HG03103 (cell line): ENCODE measurements around the gene APOC4.
"Not testable (repeated sequence)": the region's sequence is repeated elsewhere in the genome, so short reads cannot be mapped to it uniquely, and the experiment has no call there.

Source experiments
- ATAC-seq: cut with Tn5 transposase; IDR thresholded peaks from one replicate; pipeline ENCODE4 v1.9.1; 2021; ENCODE audit warnings: low read depth; ENCODE audit not compliant: unreplicated experiment

The APOC4 gene

DNA sequence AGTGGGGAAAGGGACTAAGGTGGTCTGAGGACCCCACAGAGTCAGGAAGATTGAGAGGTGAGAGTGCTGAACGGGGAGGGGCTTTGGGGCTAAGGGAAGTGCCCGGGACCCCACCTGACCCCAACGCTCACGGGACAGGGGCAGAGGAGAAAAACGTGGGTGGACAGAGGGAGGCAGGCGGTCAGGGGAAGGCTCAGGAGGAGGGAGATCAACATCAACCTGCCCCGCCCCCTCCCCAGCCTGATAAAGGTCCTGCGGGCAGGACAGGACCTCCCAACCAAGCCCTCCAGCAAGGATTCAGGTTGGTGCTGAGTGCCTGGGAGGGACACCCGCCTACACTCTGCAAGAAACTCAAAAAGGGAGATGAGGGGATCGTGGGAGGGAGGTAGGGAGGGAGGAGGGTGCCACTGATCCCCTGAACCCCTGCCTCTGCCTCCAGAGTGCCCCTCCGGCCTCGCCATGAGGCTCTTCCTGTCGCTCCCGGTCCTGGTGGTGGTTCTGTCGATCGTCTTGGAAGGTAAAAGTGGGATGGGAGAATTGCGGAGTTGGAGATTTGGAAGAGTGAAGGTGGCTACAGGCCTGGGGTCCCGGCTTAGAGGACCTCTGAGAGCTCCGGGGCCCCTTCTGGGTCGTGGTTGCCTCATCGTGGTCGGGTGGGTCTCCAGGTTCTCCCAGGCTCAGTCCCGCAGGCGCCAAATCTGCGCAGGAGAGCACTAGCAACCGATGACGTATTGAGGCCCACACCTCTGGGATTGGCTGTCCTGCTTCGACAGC lies 27.4 kb upstream of the APOC4 start, which contains the start of gene APOC1:
Gene APOC1, plus strand, starts transcription at position 176 of the 774 bp plus-strand sequence. Its CDS starts 284 bp downstream, at position 460.
- ATAC-seq = peak; percentile 85

DNA sequence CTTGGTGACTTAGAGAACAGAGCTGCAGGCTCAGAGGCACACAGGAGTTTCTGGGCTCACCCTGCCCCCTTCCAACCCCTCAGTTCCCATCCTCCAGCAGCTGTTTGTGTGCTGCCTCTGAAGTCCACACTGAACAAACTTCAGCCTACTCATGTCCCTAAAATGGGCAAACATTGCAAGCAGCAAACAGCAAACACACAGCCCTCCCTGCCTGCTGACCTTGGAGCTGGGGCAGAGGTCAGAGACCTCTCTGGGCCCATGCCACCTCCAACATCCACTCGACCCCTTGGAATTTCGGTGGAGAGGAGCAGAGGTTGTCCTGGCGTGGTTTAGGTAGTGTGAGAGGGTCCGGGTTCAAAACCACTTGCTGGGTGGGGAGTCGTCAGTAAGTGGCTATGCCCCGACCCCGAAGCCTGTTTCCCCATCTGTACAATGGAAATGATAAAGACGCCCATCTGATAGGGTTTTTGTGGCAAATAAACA lies 17.8 kb upstream of the APOC4 start:
- ATAC-seq = no peak

GRCh38 chr19:44925114-44925891 lies 16.7 kb upstream of the APOC4 start:
- ATAC-seq = no peak

DNA sequence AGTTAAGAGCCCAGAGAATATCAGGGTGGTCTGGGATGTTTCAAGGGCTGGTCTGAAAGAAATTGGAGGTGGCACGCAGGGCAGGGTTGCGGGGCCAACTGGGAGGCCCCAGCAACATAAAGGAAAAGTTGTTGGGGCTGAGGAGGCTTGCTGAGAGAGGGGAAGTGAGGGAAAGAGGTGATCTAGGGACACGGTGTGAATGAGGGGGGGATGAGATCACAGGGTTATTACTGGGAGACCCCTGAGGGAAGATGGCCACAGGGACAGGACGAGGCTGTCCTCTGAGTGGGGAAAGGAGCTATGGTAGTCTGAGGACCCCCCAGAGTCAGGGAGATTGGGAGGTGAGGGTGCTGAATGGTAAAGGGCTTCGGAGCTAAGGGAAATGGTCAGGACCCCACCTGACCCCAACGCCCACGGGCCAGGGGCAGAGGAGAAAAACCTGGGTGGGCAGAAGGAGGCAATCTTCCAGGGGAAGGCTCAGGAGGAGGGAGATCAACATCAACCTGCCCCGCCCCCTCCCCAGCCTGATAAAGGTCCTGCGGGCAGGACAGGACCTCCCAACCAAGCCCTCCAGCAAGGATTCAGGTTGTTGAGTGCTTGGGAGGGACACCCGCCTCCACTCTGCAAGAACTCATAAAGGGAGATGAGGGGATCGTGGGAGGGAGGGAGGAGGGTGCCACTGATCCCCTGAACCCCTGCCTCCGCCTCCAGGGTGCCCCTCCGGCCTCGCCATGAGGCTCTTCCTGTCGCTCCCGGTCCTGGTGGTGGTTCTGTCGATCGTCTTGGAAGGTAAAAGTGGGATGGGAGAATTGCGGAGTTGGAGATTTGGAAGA lies 15.6 kb upstream of the APOC4 start:
- ATAC-seq = not testable (repeated sequence)

- no peak for ATAC-seq
Measured at GRCh38 chr19:44927746-44928145, 14.3 kb upstream of the APOC4 start.

GRCh38 chr19:44930088-44930487 lies 11.9 kb upstream of the APOC4 start:
- no peak for ATAC-seq

- no peak for ATAC-seq
Measured at GRCh38 chr19:44931541-44931940, 10.5 kb upstream of the APOC4 start.

GRCh38 chr19:44939668-44940067 lies 2.4 kb upstream of the APOC4 start:
- no peak for ATAC-seq

GRCh38 chr19:44943801-44944249 lies 1.8 kb downstream of the APOC4 start:
- ATAC-seq = peak; percentile 51

GRCh38 chr19:44947041-44947581 lies 5.1 kb downstream of the APOC4 start:
- no peak for ATAC-seq

DNA sequence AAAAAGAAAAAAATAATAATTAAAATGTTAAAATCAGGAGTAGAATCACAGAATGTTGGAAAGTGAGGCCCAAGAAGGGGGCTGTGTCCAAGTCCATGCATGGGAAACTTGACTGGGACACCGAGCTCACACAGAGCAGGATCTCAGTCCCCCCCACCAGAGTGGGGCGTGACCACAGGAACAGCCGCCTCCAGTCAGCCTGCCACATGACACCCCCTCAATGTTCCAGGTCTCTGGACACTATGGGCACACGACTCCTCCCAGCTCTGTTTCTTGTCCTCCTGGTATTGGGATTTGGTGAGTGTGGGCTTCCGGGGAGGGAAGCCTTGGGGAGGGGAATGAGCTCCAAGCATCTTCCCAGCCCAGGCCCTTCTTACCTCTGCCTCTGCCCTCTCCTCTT lies 6.2 kb downstream of the APOC4 start:
- no peak for ATAC-seq

DNA sequence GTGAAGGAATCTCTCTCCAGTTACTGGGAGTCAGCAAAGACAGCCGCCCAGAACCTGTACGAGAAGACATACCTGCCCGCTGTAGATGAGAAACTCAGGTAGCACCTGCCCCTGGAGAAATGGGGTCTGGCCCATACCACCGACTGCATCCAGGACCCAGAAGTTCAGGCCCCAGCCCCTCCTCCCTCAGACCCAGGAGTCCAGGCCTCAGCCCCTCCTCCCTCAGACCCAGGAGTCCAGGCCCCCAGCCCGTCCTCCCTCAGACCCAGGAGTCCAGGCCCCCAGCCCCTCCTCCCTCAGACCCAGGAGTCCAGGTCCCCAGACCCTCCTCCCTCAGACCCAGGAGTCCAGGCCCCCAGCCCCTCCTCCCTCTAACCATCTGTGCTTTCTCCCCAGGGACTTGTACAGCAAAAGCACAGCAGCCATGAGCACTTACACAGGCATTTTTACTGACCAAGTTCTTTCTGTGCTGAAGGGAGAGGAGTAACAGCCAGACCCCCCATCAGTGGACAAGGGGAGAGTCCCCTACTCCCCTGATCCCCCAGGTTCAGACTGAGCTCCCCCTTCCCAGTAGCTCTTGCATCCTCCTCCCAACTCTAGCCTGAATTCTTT lies 6.8 kb downstream of the APOC4 start:
- ATAC-seq = no peak

DNA sequence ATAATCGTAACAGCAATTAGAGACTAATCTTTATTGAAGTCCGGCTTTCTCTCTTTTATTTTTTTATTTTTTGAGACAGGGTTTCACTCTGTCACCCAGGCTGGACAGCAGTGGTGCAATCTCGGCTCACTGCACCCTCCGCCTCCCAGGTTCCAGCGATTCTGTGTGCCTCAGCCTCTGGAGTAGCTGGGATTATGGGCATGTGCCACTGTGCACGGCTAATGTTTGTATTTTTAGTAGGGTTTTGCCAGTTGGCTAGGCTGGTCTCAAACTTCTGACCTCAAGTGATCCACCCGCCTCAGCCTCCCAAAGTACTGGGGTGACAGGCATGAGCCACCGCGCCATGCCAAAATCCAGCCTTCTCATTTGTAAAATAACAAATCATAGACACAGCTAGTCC lies 7.5 kb downstream of the APOC4 start:
- ATAC-seq = no peak

GRCh38 chr19:44951179-44952159 lies 9.4 kb downstream of the APOC4 start:
- ATAC-seq = no peak

GRCh38 chr19:44954278-44954648 lies 12.2 kb downstream of the APOC4 start:
- ATAC-seq = no peak

GRCh38 chr19:44954649-44955504 lies 12.8 kb downstream of the APOC4 start, which contains the start of gene CLPTM1:
Gene CLPTM1 (plus strand): TSS chr19:44955380. CDS start chr19:44955396, 16 bp downstream.
- peak; percentile 70 for ATAC-seq

DNA sequence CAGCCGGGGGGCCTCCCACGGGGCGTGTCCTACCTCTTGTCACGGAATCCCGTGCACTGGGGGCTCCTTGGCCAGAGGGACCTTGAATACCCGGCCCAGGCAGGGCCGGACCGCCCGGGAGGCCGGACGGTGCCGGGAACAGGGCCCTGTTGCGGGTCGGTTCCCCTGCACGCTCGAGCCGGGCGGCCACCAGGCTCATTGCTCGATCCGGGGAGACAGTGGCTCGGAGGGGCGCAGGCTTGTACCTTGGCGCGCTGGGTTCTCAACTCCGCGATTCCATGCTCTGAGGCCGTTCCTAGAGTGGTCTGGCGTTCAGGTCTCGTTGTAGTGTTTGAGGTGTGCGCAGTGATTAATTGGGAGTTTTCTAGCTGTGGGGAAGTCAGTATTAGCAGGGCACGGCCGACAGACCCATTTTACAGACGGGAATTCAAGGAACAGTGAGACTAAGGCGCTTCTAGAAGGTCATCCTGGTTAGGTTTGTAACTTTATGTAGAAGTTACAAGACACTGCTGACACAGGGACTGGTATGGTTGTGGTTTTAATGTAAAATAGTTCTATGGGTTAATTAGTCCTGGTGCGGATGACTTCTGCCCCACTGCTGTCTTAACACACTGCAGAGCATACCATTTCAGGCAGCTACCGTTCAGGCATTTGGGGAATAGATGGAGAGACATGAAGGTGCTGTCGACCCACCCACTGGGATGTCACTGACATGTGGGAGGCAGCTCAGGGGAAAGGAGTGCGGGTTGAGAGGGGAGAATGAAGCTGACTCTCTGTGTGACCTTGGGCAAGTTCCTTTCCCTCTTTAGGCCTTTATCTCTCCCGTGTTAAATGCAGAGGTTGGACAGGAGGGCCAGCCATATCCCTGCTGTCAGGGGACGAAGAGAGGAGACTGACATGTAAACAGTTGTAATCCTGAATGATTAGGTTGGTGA lies 13.7 kb downstream of the APOC4 start:
- ATAC-seq = peak; percentile 17
